C4-2B (cell line): ENCODE data around the gene ZNF749.

Experiments
- H3K27ac ChIP-seq: fragments of 450-650 bp; 2 replicates; pipeline ENCODE4 v1.5.1; 2017
- ZFX ChIP-seq: fragments of 450-650 bp; IDR thresholded peaks from 2 replicates; pipeline ENCODE4 v1.6.1; 2017
- TF ChIP-seq, protein P1 (sequence below): fragments of 450-650 bp; conservative IDR thresholded peaks from 2 replicates; pipeline ENCODE4 v1.5.1; 2017; ENCODE audit warnings: mild to moderate bottlenecking

Gene ZNF749

GRCh38 chr19:57435062-57435978, at the start of gene ZNF749:
ZNF749 (plus strand) TSS chr19:57435325; CDS start chr19:57435579, 254 bp downstream.
- H3K27ac ChIP-seq, result peak within 1 kb of the TSS; percentile 70
- peak; percentile 72 for TF ChIP-seq ZFX
- TF ChIP-seq, protein P1, sequence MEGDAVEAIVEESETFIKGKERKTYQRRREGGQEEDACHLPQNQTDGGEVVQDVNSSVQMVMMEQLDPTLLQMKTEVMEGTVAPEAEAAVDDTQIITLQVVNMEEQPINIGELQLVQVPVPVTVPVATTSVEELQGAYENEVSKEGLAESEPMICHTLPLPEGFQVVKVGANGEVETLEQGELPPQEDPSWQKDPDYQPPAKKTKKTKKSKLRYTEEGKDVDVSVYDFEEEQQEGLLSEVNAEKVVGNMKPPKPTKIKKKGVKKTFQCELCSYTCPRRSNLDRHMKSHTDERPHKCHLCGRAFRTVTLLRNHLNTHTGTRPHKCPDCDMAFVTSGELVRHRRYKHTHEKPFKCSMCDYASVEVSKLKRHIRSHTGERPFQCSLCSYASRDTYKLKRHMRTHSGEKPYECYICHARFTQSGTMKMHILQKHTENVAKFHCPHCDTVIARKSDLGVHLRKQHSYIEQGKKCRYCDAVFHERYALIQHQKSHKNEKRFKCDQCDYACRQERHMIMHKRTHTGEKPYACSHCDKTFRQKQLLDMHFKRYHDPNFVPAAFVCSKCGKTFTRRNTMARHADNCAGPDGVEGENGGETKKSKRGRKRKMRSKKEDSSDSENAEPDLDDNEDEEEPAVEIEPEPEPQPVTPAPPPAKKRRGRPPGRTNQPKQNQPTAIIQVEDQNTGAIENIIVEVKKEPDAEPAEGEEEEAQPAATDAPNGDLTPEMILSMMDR, result no peak

GRCh38 chr19:57389194-57389729, 45.9 kb upstream of the ZNF749 start:
- H3K27ac ChIP-seq, result peak overlapping the region; percentile 80
- TF ChIP-seq ZFX, result no peak
- TF ChIP-seq, protein P1, result no peak

DNA sequence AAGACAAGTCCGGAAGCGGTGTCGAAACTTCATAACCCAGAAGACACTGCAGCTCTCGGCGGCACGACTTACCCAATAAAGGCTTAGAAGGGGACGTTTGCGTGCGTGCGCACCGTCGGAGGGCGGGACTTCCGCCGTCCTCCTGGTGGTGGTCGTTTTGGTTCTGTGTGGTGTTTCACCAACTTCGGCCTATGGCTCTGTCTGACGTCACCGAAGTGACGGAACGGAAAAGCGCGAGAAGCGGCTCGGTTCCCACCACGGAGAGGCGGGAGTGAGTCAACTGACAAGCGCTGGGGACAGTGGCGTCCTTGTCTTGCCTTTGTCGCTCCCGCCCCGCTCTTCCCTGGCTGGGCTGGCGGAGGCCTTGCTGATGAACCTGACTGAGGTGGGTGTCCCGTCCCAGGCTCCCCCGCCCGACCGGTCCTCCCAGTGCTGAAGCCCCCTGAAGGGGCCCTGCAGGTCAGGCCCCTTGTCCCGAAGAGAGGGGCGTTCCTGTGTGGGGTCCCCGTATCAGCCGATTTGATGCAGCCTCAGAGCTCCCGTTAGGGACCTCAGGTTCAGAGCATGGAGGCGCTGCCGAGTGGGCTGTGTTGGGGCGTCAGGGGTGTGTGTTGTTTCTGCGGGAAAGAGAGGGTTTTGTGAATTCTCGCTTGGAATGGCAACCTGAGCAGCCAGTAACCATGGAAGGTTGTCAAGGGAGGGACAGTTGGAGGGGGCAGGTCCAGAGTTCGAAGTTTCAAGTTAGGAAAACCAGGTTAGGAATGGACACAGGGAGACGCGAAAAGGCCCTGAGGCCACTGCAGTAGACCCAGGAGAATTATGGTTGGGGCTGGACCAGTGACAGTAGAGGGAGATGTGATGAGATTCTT, 45.2 kb upstream of the ZNF749 start, which contains the start of gene ZNF548:
Gene ZNF548, plus strand, starts transcription at position 125 of the 869 bp plus-strand sequence. Its CDS starts 246 bp downstream, at position 371.
- H3K27ac ChIP-seq, result peak within 1 kb of the TSS; percentile 80
- TF ChIP-seq, protein P1, result no peak; the same call in 1 of the 2 replicates
- peak; percentile 45 for TF ChIP-seq ZFX

- TF ChIP-seq, protein P1, result no peak
- no peak for TF ChIP-seq ZFX
- H3K27ac ChIP-seq, result no peak overlapping the region
These were observed 39.4 kb upstream of the ZNF749 start for GRCh38 chr19:57395710-57396109.

DNA sequence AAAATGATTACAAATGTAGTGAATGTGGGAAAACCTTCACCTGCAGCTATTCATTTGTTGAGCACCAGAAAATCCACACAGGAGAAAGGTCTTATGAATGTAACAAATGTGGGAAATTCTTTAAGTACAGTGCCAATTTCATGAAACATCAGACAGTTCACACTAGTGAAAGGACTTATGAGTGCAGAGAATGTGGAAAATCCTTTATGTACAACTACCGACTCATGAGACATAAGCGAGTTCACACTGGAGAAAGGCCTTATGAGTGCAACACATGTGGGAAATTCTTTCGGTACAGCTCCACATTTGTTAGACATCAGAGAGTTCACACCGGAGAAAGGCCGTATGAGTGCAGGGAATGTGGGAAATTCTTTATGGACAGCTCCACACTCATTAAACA, 36.3 kb upstream of the ZNF749 start:
- no peak for TF ChIP-seq ZFX
- TF ChIP-seq, protein P1, result no peak
- no peak overlapping the region for H3K27ac ChIP-seq

DNA sequence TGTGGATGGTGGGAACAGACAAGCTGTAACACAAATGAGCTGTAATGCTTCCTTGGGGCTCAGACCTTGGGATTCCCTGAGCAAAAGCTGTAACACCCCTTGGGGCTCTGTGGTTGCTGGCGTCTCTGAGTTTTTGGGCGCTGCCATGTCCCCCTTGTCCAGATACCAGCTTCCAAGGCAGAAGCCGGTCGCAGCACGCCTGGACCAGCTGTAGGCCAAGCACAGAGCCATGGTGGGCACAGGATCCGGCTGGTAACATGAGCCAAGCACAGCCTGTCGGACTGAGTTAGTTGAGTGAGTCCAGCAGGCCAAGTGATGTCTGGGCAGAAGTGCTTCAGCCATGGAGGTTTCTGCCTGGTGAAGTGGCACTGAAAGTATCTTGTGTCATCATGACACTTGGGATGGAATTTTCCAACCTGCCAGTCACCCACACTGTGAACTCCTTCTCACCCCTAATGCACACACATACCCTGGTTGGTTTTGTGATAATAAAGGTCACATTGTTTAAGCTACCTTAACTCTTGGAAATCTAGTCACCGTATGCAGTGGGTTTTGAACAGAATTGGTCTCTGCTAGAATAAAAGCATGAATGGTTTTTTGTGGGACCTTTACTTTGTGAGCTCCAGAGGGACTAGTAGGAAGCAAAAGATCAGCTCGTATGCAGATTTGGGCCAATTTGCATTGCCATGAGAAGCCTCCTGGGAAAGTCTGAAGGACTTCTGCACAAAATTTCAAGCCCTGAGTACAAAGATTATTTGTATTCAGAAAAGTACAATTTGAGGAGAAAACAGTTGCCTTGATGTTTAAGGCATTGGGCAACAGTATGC, 31.2 kb upstream of the ZNF749 start:
- H3K27ac ChIP-seq, result no peak overlapping the region
- TF ChIP-seq ZFX, result no peak
- TF ChIP-seq, protein P1, result no peak
